NCI-H510A treated with DMSO at 0.1 percent for 48 hours (cell line): Measurements from ENCODE around the gene COMMD4.

Experiments
- DNase-seq: peaks from one replicate; lab custom pipeline; 2025; lab: John Stamatoyannopoulos, UW

The COMMD4 gene

DNA sequence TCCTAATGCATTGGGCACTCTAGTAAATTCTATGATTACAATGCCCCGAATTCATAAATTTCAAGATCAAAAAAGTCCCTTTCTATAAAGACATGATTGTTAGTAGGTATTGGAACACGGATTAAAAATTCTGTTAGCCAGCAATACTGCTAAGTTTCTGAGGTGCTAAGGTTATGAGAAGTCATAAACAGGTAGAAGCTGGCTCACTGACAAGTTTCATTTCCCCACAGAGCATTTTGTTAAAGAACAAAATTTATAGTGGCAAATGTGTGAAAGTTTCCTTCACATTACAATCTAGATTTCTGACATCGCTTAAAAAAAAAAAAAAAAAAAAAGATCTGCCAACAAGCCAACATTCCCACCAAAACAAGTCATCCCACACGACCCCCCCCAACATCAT is 44.9 kb downstream of the COMMD4 start:
- no peak for DNase-seq

DNA sequence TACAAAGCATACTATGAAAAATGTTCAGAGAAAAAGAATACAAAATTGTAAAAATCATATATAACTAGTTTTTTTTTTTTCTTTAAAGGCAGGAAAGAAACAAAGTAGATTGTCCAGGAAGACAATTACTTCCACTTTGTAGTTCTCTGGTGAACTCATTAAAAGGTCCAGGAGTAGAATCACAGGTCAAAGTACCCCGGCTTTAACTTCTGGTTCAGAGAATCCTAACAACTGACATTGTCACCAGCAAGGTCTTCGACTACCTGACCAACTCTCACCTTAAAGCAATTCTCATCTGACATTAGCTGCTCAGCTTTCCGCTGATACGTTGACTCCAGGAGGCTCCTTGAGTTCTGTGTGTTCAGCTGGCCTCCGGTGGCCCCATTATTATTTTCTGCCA is 48.1 kb downstream of the COMMD4 start:
- peak; percentile 48 for DNase-seq
